ENCODE measurements around the gene SNAPIN.

GRCh38 chr1:153629343-153629665 lies 29.2 kb upstream of the SNAPIN start:
- TF ChIP-seq, protein P1, sequence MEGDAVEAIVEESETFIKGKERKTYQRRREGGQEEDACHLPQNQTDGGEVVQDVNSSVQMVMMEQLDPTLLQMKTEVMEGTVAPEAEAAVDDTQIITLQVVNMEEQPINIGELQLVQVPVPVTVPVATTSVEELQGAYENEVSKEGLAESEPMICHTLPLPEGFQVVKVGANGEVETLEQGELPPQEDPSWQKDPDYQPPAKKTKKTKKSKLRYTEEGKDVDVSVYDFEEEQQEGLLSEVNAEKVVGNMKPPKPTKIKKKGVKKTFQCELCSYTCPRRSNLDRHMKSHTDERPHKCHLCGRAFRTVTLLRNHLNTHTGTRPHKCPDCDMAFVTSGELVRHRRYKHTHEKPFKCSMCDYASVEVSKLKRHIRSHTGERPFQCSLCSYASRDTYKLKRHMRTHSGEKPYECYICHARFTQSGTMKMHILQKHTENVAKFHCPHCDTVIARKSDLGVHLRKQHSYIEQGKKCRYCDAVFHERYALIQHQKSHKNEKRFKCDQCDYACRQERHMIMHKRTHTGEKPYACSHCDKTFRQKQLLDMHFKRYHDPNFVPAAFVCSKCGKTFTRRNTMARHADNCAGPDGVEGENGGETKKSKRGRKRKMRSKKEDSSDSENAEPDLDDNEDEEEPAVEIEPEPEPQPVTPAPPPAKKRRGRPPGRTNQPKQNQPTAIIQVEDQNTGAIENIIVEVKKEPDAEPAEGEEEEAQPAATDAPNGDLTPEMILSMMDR (IDR thresholded peaks at IDR 0.05 in 4 of 5, conservative IDR thresholded peaks at IDR 0.05 in 1 of 5), result no peak
- no peak for TF ChIP-seq POLR2A (IDR thresholded peaks at IDR 0.05)

Measured in gastrocnemius medialis (tissue), 4 donors.